ENCODE data around the gene IFNA2. TPM values are rescaled to one million over a fixed set of nuclear protein-coding genes. Genes with fewer than 3 reads are reported as not detected.
"Not testable (repeated sequence)": the region's sequence is repeated elsewhere in the genome, so short reads cannot be mapped to it uniquely, and the experiment has no call there.

Gene IFNA2
- total RNA-seq (not detected), polyA plus RNA-seq (not detected), total RNA-seq (0 reads per million in 6 experiments)

- ATAC-seq (no peak), DNase-seq (no peak)
- H3K27me3 Mint-ChIP-seq: peaks cover 17 to 48% (median 35%) of the 10 kb centered on the region in 5 donors
These were observed at the start of gene IFNA2 for GRCh38 chr9:21385131-21385670. Gene IFNA2 (minus strand): TSS chr9:21385398. CDS start chr9:21385329, 69 bp downstream.

GRCh38 chr9:21435015-21435383, 49.8 kb upstream of the IFNA2 start:
- H3K4me3 Mint-ChIP-seq, DNase-seq, ATAC-seq, H3K9me3 Mint-ChIP-seq, H3K4me1 Mint-ChIP-seq, H3K36me3 Mint-ChIP-seq, H3K27ac Mint-ChIP-seq, POLR2A ChIA-PET: not testable (repeated sequence)
- peaks cover 6 to 33% (median 16%) of the 10 kb centered on the region in 5 donors for H3K27me3 Mint-ChIP-seq

More at GRCh38 chr9:21385131-21385670, at the start of gene IFNA2:
- no peaks in the 10 kb centered on the region for H3K9me3 Mint-ChIP-seq
- no peaks in the 10 kb centered on the region for H3K36me3 Mint-ChIP-seq
- POLR2A ChIA-PET: no interaction called here
- no peak within 1 kb of the TSS for H3K27ac Mint-ChIP-seq
- no peak within 1 kb of the TSS for H3K4me3 Mint-ChIP-seq
- H3K4me1 Mint-ChIP-seq: peaks cover 4 to 21% (median 12%) of the 10 kb centered on the region in 4 donors

- peaks cover 6 to 39% (median 22%) of the 10 kb centered on the region in 5 donors for H3K27me3 Mint-ChIP-seq
- no peaks in the 10 kb centered on the region for H3K36me3 Mint-ChIP-seq
- H3K27ac Mint-ChIP-seq: no peak overlapping the region
- peaks cover 0 to 5% (median 0%) of the 10 kb centered on the region in 4 donors for H3K4me1 Mint-ChIP-seq
- peak in 9 of 10 donors; percentile 13 to 71 (median 46) for DNase-seq
- H3K9me3 Mint-ChIP-seq: no peaks in the 10 kb centered on the region
- peak in 1 of 2 donors; percentile 45 for ATAC-seq
- POLR2A ChIA-PET: no interaction called here
- H3K4me3 Mint-ChIP-seq: no peak overlapping the region
These were observed 49.2 kb upstream of the IFNA2 start for GRCh38 chr9:21434202-21435014.

- ATAC-seq (no peak), DNase-seq (no peak)
- peaks cover 7 to 48% (median 23%) of the 10 kb centered on the region in 5 donors for H3K27me3 Mint-ChIP-seq
- H3K36me3 Mint-ChIP-seq: no peaks in the 10 kb centered on the region
- peaks cover 0 to 5% (median 0%) of the 10 kb centered on the region in 4 donors for H3K4me1 Mint-ChIP-seq
- H3K27ac Mint-ChIP-seq: no peak overlapping the region
- POLR2A ChIA-PET: no interaction called here
- no peaks in the 10 kb centered on the region for H3K9me3 Mint-ChIP-seq
- H3K4me3 Mint-ChIP-seq: no peak overlapping the region
These were observed 47.7 kb upstream of the IFNA2 start for GRCh38 chr9:21432672-21433425.

GRCh38 chr9:21429191-21429590, 44.0 kb upstream of the IFNA2 start:
- POLR2A ChIA-PET: no interaction called here
- Mint-ChIP-seq H3K9me3 (no peaks in the 10 kb centered on the region), H3K4me1 (peaks cover 0 to 5% (median 0%) of the 10 kb centered on the region in 4 donors), H3K27me3 (peaks cover 14 to 53% (median 32%) of the 10 kb centered on the region in 5 donors), H3K4me3 (no peak overlapping the region), H3K27ac (no peak overlapping the region), H3K36me3 (no peaks in the 10 kb centered on the region)
- DNase-seq (no peak), ATAC-seq (no peak)

GRCh38 chr9:21428235-21428634, 43.0 kb upstream of the IFNA2 start:
- H3K4me1 Mint-ChIP-seq: peaks cover 0 to 5% (median 0%) of the 10 kb centered on the region in 4 donors
- H3K4me3 Mint-ChIP-seq: no peak overlapping the region
- DNase-seq: no peak
- POLR2A ChIA-PET: no interaction called here
- no peak overlapping the region for H3K27ac Mint-ChIP-seq
- ATAC-seq: no peak
- H3K9me3 Mint-ChIP-seq: no peaks in the 10 kb centered on the region
- peaks cover 13 to 50% (median 28%) of the 10 kb centered on the region in 5 donors for H3K27me3 Mint-ChIP-seq
- H3K36me3 Mint-ChIP-seq: no peaks in the 10 kb centered on the region

GRCh38 chr9:21415493-21416267, 30.5 kb upstream of the IFNA2 start:
- Mint-ChIP-seq H3K36me3 (no peaks in the 10 kb centered on the region), H3K9me3 (no peaks in the 10 kb centered on the region), H3K27me3 (peaks cover 0 to 8% (median 3%) of the 10 kb centered on the region in 5 donors), H3K4me1 (peaks cover 0 to 20% (median 10%) of the 10 kb centered on the region in 4 donors), H3K4me3 (no peak overlapping the region), H3K27ac (no peak overlapping the region)
- POLR2A ChIA-PET: no interaction called here
- ATAC-seq: no peak
- DNase-seq: no peak

- no peaks in the 10 kb centered on the region for H3K36me3 Mint-ChIP-seq
- H3K4me3 Mint-ChIP-seq: no peak overlapping the region
- peaks cover 0 to 20% (median 10%) of the 10 kb centered on the region in 4 donors for H3K4me1 Mint-ChIP-seq
- DNase-seq: no peak
- H3K9me3 Mint-ChIP-seq: no peaks in the 10 kb centered on the region
- ATAC-seq: no peak
- POLR2A ChIA-PET: no interaction called here
- peaks cover 0 to 15% (median 3%) of the 10 kb centered on the region in 5 donors for H3K27me3 Mint-ChIP-seq
- H3K27ac Mint-ChIP-seq: no peak overlapping the region
These were observed 29.2 kb upstream of the IFNA2 start for GRCh38 chr9:21414220-21414940.

GRCh38 chr9:21413624-21414023, 28.4 kb upstream of the IFNA2 start:
- peaks cover 0 to 20% (median 10%) of the 10 kb centered on the region in 4 donors for H3K4me1 Mint-ChIP-seq
- DNase-seq (peak in 2 of 10 donors; percentile 22 to 36), ATAC-seq (peak in 1 of 2 donors; percentile 88)
- peak overlapping the region in 1 of 10 donors; percentile 14 for H3K4me3 Mint-ChIP-seq
- POLR2A ChIA-PET: no interaction called here
- H3K27me3 Mint-ChIP-seq: peaks cover 0 to 16% (median 3%) of the 10 kb centered on the region in 5 donors
- no peaks in the 10 kb centered on the region for H3K9me3 Mint-ChIP-seq
- no peak overlapping the region for H3K27ac Mint-ChIP-seq
- H3K36me3 Mint-ChIP-seq: no peaks in the 10 kb centered on the region

GRCh38 chr9:21413151-21413550, 28.0 kb upstream of the IFNA2 start:
- H3K36me3 Mint-ChIP-seq: no peaks in the 10 kb centered on the region
- POLR2A ChIA-PET: no interaction called here
- no peak for ATAC-seq
- no peak overlapping the region for H3K4me3 Mint-ChIP-seq
- H3K4me1 Mint-ChIP-seq: peaks cover 0 to 20% (median 10%) of the 10 kb centered on the region in 4 donors
- peak overlapping the region in 1 of 10 donors; percentile 22 for H3K27ac Mint-ChIP-seq
- no peaks in the 10 kb centered on the region for H3K9me3 Mint-ChIP-seq
- peaks cover 0 to 16% (median 3%) of the 10 kb centered on the region in 5 donors for H3K27me3 Mint-ChIP-seq
- DNase-seq: no peak

- no peak overlapping the region for H3K4me3 Mint-ChIP-seq
- no peak for DNase-seq
- no peaks in the 10 kb centered on the region for H3K36me3 Mint-ChIP-seq
- H3K9me3 Mint-ChIP-seq: no peaks in the 10 kb centered on the region
- peaks cover 0 to 20% (median 10%) of the 10 kb centered on the region in 4 donors for H3K4me1 Mint-ChIP-seq
- H3K27ac Mint-ChIP-seq: no peak overlapping the region
- peaks cover 0 to 16% (median 5%) of the 10 kb centered on the region in 5 donors for H3K27me3 Mint-ChIP-seq
- ATAC-seq: no peak
- POLR2A ChIA-PET: no interaction called here
These were observed 26.9 kb upstream of the IFNA2 start for GRCh38 chr9:21412107-21412506.

- H3K36me3 Mint-ChIP-seq: no peaks in the 10 kb centered on the region
- H3K4me1 Mint-ChIP-seq: peaks cover 0 to 18% (median 7%) of the 10 kb centered on the region in 4 donors
- peaks cover 0 to 18% (median 5%) of the 10 kb centered on the region in 5 donors for H3K27me3 Mint-ChIP-seq
- POLR2A ChIA-PET: no interaction called here
- H3K9me3 Mint-ChIP-seq: no peaks in the 10 kb centered on the region
- no peak within 1 kb of the TSS for H3K4me3 Mint-ChIP-seq
- ATAC-seq (no peak), DNase-seq (no peak)
- no peak within 1 kb of the TSS for H3K27ac Mint-ChIP-seq
These were observed 23.6 kb upstream of the IFNA2 start, which contains the start of gene IFNA8 for GRCh38 chr9:21408817-21409216. Gene IFNA8 (plus strand): TSS chr9:21409117. CDS start chr9:21409177, 60 bp downstream.
